HS-27A (cell line): ENCODE measurements around the gene FH.

Experiments used
- DNase-seq: peaks from one replicate; pipeline ENCODE4 v3.0.0-alpha.2; 2012; ENCODE audit warnings: low read depth, missing footprints

FH gene

DNA sequence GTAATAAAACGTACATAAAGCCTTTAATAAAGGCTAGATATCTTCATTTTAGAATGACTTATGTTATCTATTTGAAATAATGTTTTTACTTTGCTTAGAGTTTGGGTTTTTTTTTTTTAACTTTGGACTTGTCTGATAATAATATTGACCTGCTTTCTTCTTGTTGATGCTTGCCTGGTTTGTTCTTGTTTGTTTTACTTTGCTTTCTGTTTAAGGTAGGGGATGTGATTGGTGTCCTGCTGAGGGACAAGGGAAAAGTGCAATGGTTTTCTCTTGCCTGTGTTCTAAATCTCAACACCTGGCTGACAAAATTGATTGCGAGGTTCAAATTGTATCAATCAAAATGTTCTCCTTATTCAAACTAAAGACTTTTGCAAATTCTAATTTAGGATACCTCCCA lies 2.2 kb upstream of the FH start:
- no peak for DNase-seq

- no peak for DNase-seq
Measured at GRCh38 chr1:241520080-241520465, 518 bp upstream of the FH start.

DNA sequence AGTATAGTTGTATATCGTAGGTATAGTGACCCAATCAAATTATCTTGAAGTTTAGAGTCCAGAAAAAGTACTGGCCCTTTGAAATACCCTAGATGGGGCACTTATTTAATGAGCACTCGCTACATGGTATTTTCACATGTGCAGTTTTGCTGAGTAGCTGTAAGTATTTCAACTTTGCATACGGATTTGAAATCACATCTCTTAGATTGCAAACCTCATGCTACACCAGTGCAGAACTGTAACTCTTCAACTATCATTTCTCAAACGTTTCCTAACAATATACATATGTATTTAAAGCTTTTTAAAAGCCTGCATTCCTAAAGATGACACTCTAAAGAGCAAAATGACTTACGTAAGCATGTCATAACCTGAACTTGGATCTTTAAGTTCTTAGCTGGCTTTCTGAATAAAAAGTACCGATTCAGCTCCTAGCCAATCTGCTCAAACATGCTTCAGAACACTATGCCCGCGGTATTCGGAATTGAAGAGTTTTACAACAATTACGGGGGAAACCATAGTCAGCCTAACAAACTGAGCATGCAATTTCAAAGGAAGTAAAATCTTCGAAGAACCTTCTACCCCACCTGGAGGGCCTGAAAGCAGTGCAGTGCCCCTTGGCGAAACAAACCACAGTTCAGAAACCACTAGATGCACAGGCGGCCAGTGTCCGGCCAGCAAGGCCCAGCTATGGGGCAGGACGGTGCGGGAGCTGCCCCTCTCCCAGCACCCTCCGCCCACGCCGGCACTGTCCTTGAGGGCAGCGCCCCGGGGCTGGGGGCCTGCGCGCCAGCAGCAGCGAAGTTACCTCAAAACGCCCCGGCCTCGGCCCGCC lies 863 bp downstream of the FH start:
- DNase-seq = no peak

DNA sequence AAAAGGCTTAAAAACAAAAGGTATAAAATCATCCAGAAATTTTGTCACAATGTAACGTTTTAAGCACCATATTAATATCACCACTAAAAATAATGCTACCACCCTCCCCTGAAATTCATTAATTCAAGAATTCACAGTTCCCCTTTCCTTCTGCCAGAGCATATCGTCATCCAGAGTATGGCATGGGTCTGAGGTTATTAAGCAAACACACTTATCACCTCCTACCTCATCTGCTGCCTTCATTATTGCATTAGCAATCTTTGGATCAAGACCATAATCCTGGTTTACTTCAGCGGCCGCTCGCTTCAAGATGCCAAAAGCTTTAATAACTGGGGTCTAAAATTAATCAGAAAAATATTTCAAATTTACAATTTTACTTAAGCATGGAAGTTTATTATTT lies 6.2 kb downstream of the FH start:
- DNase-seq = no peak

- no peak for DNase-seq
Measured at GRCh38 chr1:241507189-241507863, 12.2 kb downstream of the FH start.

GRCh38 chr1:241503444-241503843 lies 16.1 kb downstream of the FH start:
- DNase-seq = no peak

DNA sequence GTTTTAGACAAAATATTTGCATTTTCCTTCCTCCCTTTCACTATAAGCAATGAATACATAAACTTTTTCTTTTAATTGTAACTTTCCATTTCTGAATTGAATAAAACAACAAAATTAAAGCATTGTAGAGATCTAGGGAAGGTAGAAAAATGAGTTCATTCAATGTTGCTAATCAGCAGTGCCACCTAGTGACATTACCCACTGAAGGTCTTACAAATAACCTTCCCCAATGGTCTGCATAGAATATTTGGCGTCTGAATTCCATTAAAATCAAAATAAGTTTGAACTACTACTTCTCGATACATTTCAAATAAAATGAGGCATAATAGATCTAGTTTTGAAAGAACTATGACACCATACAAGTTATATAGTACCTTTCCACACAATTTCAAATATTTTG lies 19.6 kb downstream of the FH start:
- no peak for DNase-seq

GRCh38 chr1:241495741-241496140 lies 23.8 kb downstream of the FH start:
- no peak for DNase-seq

- no peak for DNase-seq
Measured at GRCh38 chr1:241488739-241489138, 30.8 kb downstream of the FH start.

- DNase-seq = no peak
Measured at GRCh38 chr1:241485554-241485992, 34.0 kb downstream of the FH start.

- no peak for DNase-seq
Measured at GRCh38 chr1:241485145-241485544, 34.4 kb downstream of the FH start.

DNA sequence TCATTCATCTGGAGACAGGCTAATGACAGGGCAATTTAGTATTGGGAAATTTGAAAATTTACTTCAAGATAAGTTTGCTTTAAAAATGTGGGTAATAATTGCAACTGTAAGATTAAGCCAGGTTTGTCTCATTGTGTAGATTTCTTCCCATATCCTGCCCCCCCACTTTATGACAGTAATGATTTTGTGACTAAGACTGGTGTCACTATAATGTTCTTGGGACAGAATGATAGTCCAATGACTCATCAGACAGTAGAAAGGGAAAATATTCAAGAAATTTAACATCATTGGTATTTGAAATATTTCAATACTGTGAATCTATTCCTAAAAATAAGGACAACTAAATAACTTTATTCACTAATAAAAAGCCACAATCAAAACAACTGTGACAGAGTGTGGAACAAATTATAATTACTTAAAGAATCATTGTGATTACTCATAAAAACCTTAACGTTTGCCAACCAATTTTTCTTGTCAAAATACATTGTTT lies 36.7 kb downstream of the FH start:
- peak; percentile 73 for DNase-seq

- DNase-seq = no peak
Measured at GRCh38 chr1:241479294-241479693, 40.3 kb downstream of the FH start.

GRCh38 chr1:241475671-241476070 lies 43.9 kb downstream of the FH start:
- no peak for DNase-seq

DNA sequence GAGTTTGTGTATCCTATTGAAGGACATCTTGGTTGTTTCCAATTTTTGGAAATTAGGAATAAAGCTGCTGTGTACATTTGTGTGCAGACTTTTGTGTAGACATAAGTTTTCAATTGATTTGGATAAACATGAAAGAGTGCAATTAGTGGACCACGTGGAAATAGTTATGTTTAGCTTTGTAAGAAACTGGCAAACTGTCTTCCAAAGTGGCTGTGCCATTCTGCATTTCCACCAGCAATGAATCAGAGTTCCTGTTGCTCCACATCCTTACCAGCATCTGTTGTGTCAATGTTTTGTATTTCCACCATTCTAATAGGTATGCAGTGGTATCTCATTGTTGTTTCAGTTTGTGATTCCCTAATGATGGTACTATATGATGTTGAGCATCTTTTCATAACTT lies 46.5 kb downstream of the FH start:
- no peak for DNase-seq

DNA sequence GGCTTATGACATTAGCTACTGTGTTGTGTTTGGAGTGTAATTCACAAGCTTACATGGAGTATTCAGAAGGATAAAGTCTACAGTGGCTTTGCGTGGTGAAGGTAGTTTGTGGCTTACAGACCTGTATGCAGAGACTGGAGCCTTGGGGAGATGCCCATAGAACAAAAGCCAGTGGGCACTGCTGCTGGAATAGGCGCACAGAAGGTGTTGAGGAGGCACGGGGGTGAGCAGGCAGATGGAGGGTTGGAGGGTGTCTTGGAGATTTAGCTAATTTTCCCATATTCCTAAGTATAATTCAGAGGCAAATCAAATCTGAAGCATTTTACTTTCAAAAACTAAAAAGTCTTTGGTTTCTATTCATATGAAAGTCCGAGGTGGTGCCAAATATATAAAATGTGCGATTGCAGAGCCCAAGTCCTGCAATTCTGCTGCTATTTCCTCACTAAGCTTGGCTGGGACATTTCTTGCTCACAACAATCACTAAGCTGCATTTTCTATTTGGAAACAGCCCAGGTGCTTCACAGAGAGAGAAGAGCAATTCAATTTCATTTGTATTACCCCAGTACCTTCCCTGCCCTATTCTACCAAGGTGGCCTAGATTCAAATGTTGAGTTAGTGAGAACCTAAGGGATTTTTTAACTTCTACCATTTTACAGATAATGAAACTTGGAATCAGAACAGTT lies 48.5 kb downstream of the FH start:
- no peak for DNase-seq

- no peak for DNase-seq
Measured at GRCh38 chr1:241470361-241470760, 49.2 kb downstream of the FH start.

GRCh38 chr1:241465673-241466072 lies 53.9 kb downstream of the FH start:
- no peak for DNase-seq

DNA sequence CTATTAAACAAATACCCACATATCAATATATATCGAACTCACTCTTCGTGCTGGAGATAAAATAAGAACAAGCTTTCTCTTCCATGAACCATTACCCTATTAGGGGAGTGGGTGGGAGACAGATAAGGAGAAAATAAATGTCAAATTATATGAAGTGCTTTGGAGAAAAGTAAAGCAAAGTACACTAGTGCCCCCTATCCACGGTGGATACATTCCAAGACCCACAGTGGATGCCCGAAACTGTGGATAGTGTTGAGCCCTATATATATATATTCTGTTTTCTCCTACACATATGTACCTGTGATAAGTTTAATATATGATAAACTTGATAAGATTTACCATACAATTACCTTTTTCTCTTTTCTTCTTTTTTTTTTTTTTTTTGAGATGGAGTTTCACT lies 54.6 kb downstream of the FH start:
- no peak for DNase-seq

GRCh38 chr1:241462391-241462790 lies 57.2 kb downstream of the FH start:
- no peak for DNase-seq

- DNase-seq = no peak
Measured at GRCh38 chr1:241460098-241460873, 59.3 kb downstream of the FH start.

DNA sequence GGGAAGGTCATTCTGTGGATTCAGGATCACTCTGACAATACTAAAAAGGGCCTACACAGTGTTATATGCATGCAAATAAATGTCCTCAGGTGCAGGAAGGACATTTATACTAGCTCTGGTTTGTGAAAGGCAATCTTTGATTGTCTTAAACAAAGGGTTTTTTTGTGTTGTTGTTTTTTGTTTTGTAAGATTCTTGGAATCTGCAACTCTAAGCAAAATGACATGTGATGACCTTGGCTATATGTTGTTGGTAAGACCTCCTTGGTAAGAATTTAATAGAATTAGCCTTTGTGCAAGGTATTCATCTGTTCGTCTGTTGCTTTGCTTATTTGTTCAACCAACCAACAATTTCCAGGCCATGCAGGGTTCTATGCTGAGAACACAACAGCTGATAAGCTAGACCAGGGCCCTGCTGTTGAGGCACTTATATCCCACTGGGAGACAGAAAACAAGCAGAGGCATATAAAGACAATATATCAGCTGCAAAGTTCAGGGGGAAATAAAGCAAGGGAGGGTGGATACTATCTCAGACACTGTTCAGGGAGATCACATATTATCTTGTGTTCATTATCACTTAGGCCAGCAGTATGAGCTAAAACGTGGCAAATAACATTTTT lies 60.3 kb downstream of the FH start:
- DNase-seq = no peak
